GM23248 (cell line): ENCODE measurements around the gene KBTBD3.

ENCODE experiments used
- EZH2 ChIP-seq: fragments of 200-600 bp; sonication (generic); IDR thresholded peaks from 2 replicates; pipeline ENCODE4 v1.6.1; 2018; ENCODE audit warnings: antibody characterized with exemption, mild to moderate bottlenecking; ENCODE audit not compliant: insufficient read depth, poor library complexity, severe bottlenecking
- EZH2phosphoT487 ChIP-seq: fragments of 200-600 bp; sonication (generic); IDR thresholded peaks from 2 replicates; pipeline ENCODE4 v1.6.1; 2018; ENCODE audit warnings: antibody characterized with exemption, moderate library complexity, mild to moderate bottlenecking, low read depth; ENCODE audit not compliant: insufficient read depth

DNA sequence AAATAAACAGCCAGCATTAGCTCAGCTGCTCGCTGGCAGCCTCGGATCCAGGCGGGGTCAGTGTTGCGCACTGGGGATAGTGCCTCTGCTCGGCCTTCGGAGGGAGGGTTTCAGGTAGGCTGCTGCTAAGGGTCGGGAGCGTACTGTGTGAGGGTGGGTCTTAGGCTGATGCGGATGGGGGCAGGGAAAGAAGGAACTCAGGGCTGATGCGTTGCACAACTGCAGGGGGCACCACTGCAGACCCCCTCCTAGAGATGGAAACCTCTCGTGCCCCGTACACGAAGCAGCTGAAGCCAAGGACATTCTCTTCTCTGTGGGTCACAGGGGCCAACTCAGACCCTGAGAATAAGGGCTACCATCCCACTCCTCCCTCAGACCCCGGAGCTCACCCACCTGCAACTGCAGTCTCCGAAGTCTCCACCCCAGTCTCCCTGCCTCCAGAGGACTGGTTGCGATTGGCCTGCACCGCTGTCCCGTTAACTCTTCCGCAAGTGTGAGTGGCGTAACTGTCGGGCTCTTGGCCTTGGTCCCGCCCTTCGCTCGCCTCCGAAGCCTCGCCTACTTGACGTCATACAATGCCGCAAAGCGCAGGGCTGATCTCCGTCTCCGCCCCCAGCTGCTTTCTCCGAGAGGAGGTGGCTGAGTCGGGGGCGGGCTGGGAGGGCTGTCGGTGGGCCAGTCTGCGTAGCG is at the start of gene KBTBD3:
- TF ChIP-seq EZH2 (no peak), EZH2phosphoT487 (no peak)
